Measurements from ENCODE around the gene MAD1L1. TPM values are rescaled to one million over a fixed set of nuclear protein-coding genes. Genes with fewer than 3 reads are reported as not detected.

The MAD1L1 gene
- total RNA-seq, 1 experiment from 2014 or later = 38.5 TPM

GRCh38 chr7:2195400-2196246 is 37.1 kb downstream of the MAD1L1 start:
- Histone ChIP-seq H2AFZ (ENCODE audit: low read depth, low read length, poor library complexity, severe bottlenecking) (no peak overlapping the region), H3K79me2 (ENCODE audit: insufficient read depth, low read length) (peaks cover 8% of the 10 kb centered on the region), H3K9me2 (ENCODE audit: insufficient read depth) (no peaks in the 10 kb centered on the region), H3K4me2 (ENCODE audit: low read length) (no peak overlapping the region), H3K4me3 (replicated peaks in 1 of 2; ENCODE audit: low read depth in 1 of 2, low read length in 2 of 2) (no peak overlapping the region), H4K20me1 (ENCODE audit: insufficient read depth) (no peaks in the 10 kb centered on the region), H3K9me3 (ENCODE audit: control insufficient read depth in 1 of 2, insufficient read depth in 1 of 2, low read depth in 1 of 2, low read length in 2 of 2) (peaks cover 0 to 11% of the 10 kb centered on the region in 2 experiments; a peak in 2 of 4 replicates), H3K27ac (ENCODE audit: low read depth, low read length) (no peak overlapping the region), H3K27me3 (ENCODE audit: insufficient read depth, low read length) (no peaks in the 10 kb centered on the region), H3K36me3 (ENCODE audit: control insufficient read depth in 1 of 2, insufficient read depth in 2 of 2, low read length in 2 of 2) (peaks cover 3 to 28% of the 10 kb centered on the region in 2 experiments), H3K4me1 (ENCODE audit: control insufficient read depth in 1 of 2, insufficient read depth in 2 of 2, low read length in 2 of 2) (no peaks in the 10 kb centered on the region), H3K9ac (ENCODE audit: low read length) (no peak overlapping the region)
- DNase-seq (ENCODE audit: low read depth, low spot score) (no peak), ATAC-seq (no peak)
- ChIA-PET RAD21 (ENCODE audit: low non-redundant PET in 1 of 2, low total read pairs in 2 of 2, uncharacterized antibody in 2 of 2, unreplicated experiment in 2 of 2) (interaction anchor here (0.5 to 1.3 kb wide), 2 partner anchors 139 to 153 kb away, joined by 3 to 4 read pairs; no protein-coding TSS in a partner anchor), CTCF (no interaction called here), POLR2A (no interaction called here)
- no peak for TF ChIP-seq JUND (IDR thresholded peaks at IDR 0.05)
- TF ChIP-seq EZH2phosphoT487 (IDR thresholded peaks at IDR 0.05; ENCODE audit: borderline replicate concordance) = no peak
- no peak for TF ChIP-seq EGR1 (IDR thresholded peaks at IDR 0.05; ENCODE audit: low read depth)
- no peak for TF ChIP-seq YY1 (IDR thresholded peaks at IDR 0.05; ENCODE audit: extremely low read depth, insufficient replicate concordance, low read depth, low read length)
- TF ChIP-seq CBX3 (IDR thresholded peaks at IDR 0.05; ENCODE audit: low read depth) = no peak
- TF ChIP-seq POLR2A (IDR thresholded peaks at IDR 0.05; ENCODE audit: borderline replicate concordance, extremely low read depth, insufficient read depth, insufficient read length) = no peak
- no peak for TF ChIP-seq ZFX (IDR thresholded peaks at IDR 0.05)
- TF ChIP-seq SRF (IDR thresholded peaks at IDR 0.05; ENCODE audit: low read depth) = no peak
- TF ChIP-seq, protein P1, sequence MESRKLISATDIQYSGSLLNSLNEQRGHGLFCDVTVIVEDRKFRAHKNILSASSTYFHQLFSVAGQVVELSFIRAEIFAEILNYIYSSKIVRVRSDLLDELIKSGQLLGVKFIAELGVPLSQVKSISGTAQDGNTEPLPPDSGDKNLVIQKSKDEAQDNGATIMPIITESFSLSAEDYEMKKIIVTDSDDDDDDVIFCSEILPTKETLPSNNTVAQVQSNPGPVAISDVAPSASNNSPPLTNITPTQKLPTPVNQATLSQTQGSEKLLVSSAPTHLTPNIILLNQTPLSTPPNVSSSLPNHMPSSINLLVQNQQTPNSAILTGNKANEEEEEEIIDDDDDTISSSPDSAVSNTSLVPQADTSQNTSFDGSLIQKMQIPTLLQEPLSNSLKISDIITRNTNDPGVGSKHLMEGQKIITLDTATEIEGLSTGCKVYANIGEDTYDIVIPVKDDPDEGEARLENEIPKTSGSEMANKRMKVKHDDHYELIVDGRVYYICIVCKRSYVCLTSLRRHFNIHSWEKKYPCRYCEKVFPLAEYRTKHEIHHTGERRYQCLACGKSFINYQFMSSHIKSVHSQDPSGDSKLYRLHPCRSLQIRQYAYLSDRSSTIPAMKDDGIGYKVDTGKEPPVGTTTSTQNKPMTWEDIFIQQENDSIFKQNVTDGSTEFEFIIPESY (IDR thresholded peaks at IDR 0.05; ENCODE audit: extremely low read depth, insufficient replicate concordance, low read length) = no peak
- TF ChIP-seq ZNF274 (IDR thresholded peaks at IDR 0.05; ENCODE audit: low read depth, low read length) = no peak
- TF ChIP-seq EZH2 (IDR thresholded peaks at IDR 0.05) = no peak
- no peak for TF ChIP-seq REST (IDR thresholded peaks at IDR 0.05; ENCODE audit: low read depth)
- intact Hi-C loops (cut with micrococcal nuclease) = no loop called here
- BruUV-seq (replicated peaks) = no TSS peak
